Metanephros (tissue), 1 donor: ENCODE results near the gene UNCX. TPM values are rescaled to one million over a fixed set of nuclear protein-coding genes. Genes with fewer than 3 reads are reported as not detected.

ENCODE experiments used
- total RNA-seq: library from RNA; depleted of rRNA; stranded (reverse); fragments of >200 nt; gene quantifications from one replicate; pipeline ENCODE4 v1.2.3, GENCODE V29; 2014

UNCX gene
- total RNA-seq: 7.5 TPM

GRCh38 chr7:1232623-1233332, at the start of gene UNCX:
Gene UNCX (plus strand): TSS chr7:1232872. CDS start chr7:1233018, 146 bp downstream.

Other genes starting within 250 kb of the UNCX start
- 3.0 TPM for gene CYP2W1, start 249.7 kb upstream of the UNCX start, total RNA-seq
- 13.1 TPM for gene GPR146, start 188.3 kb upstream of the UNCX start, total RNA-seq
- gene GPER1, start 144.8 kb upstream of the UNCX start, total RNA-seq: 6.0 TPM
- 23.1 TPM for gene ZFAND2A, start 72.7 kb upstream of the UNCX start, total RNA-seq
- gene MICALL2, start 226.6 kb downstream of the UNCX start, total RNA-seq: 13.5 TPM